Measurements from ENCODE around the gene DLG2. TPM values are rescaled to one million over a fixed set of nuclear protein-coding genes. Genes with fewer than 3 reads are reported as not detected.

Gene DLG2
- total and polyA plus RNA-seq, 9 of the 15 experiments (the other 6 are each of a cell fraction or from before 2014, with no cell fraction given): 0.52 to 1.6 (median 0.95) TPM

DNA sequence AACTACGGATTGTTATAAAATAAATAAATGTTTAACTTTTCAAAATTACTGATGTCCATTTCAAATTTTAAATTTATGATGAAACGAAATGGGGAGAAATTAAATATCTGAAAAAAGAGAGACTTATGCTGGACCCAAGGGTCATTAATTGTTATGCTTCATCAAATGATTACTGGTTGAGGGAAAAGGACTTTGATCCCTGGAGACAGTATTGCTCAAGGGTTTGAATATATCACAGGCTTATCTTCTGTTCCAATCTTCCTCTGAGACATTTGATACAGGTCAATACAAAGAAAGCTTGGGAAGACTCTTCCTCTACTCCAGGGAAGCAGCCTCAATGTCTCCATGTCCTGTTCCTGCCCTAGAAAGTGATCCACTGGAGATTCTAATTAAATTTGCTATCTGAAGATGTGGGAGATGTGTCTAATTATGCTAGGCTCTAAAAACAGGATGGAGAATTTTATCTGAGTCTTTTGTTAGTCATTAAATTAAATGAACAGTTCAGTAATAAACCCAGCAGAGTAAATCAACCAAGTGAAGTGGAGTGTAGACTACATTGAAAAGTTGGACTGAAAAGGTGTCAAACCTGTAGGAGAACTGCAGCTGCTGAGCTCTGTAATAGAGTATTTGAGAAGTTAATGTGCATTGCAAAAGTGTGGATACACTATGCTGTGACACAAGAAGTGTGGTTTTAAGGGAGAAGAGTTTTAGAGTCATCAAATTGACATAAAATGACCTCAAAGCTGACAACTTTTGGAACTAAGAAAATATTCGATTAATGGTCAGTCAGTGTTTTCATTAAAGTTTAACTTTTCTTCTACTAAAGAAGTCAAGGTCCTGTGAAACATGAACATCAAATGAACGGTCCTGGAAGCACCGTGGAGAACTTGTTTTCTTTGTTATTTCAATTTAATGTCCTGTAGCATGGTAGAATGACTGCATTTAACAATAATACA lies 1717.3 kb downstream of the DLG2 start:
- ATAC-seq (no peak), FAIRE-seq (no peak), DNase-seq (ENCODE audit: extremely low read depth in 1 of 4, low spot score in 3 of 4) (no peak)
- ChIA-PET POLR2A (no interaction called here), CTCF (ENCODE audit: low intra/inter-chr PET ratio) (no interaction called here)
- H3K9ac ChIP-seq (ENCODE audit: insufficient read depth in 1 of 2, low read depth in 2 of 2, low read length in 2 of 2): no peak overlapping the region
- H3K9me1 ChIP-seq (ENCODE audit: control insufficient read depth, insufficient read depth, low read length): no peaks in the 10 kb centered on the region
- H3K27me3 ChIP-seq (ENCODE audit: control insufficient read depth in 2 of 2, insufficient read depth in 2 of 2, low read length in 2 of 2): no peaks in the 10 kb centered on the region
- H4K20me1 ChIP-seq (replicated peaks; ENCODE audit: control insufficient read depth, insufficient read depth, low read length): no peaks in the 10 kb centered on the region
- no peak overlapping the region for H3K4me2 ChIP-seq (ENCODE audit: insufficient read depth, low read length)
- H3K9me3 ChIP-seq (replicated peaks; ENCODE audit: control insufficient read depth, insufficient read depth, low read depth, low read length): no peaks in the 10 kb centered on the region
- no peak overlapping the region for H3K4me3 ChIP-seq
- no peak for TF ChIP-seq BACH1 (tag; IDR thresholded peaks at IDR 0.05)
- 2% methylated on average over 5 of the region's 5 CpGs for WGBS (ENCODE audit: insufficient coverage, low coverage, missing lambda C conversion rate)
- H2AFZ ChIP-seq (ENCODE audit: low read depth, low read length): no peak overlapping the region
- BruUV-seq (replicated peaks): no TSS peak
- in situ Hi-C loops (cut with MboI) (no loop called here), intact Hi-C loops (cut with micrococcal nuclease) (no loop called here)
- no peaks in the 10 kb centered on the region for H3K36me3 ChIP-seq (ENCODE audit: control insufficient read depth, insufficient read depth, low read length)
- no peaks in the 10 kb centered on the region for H3K79me2 ChIP-seq (ENCODE audit: control insufficient read depth, insufficient read depth, low read length)
- H3K27ac ChIP-seq (ENCODE audit: extremely low read depth, low read depth, low read length): no peak overlapping the region
- H3K4me1 ChIP-seq (replicated peaks in 1 of 2; ENCODE audit: control insufficient read depth in 2 of 2, insufficient read depth in 2 of 2, low read length in 2 of 2): no peaks in the 10 kb centered on the region

DNA sequence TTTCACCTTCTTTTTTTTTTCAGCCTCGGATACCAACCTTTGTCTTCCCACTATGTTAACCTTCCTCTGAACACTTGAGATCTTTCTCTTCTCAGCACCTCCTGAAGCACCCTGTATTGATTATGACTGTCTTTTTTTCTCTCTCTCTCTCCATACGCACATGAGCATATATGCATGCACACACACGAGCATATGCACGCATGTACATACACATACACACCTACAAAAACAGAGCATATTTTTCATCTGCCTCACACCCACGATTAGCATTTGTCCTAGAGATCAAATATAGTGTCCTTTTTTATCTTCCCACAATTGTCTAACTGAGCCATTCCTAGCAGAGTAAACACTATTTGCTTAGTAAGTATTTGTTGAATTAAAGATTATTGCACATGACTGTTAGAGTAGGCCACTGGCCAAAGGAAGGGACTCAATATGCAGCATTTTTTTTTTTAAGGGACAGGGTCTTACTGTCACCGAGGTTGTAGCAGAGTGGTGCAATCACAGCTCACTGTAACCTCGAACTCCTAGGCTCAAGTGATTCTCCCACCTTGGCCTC lies 1718.8 kb downstream of the DLG2 start:
- under 1% methylated on average over 7 of the region's 7 CpGs for WGBS (ENCODE audit: insufficient coverage, low coverage, missing lambda C conversion rate)
- FAIRE-seq: no peak
- ATAC-seq: no peak
- Histone ChIP-seq H3K79me2 (ENCODE audit: control insufficient read depth, insufficient read depth, low read length) (no peaks in the 10 kb centered on the region), H3K9ac (ENCODE audit: insufficient read depth in 1 of 2, low read depth in 2 of 2, low read length in 2 of 2) (no peak overlapping the region), H4K20me1 (replicated peaks; ENCODE audit: control insufficient read depth, insufficient read depth, low read length) (no peaks in the 10 kb centered on the region), H3K36me3 (ENCODE audit: control insufficient read depth, insufficient read depth, low read length) (no peaks in the 10 kb centered on the region), H3K4me3 (no peak overlapping the region), H2AFZ (ENCODE audit: low read depth, low read length) (no peak overlapping the region), H3K9me3 (replicated peaks; ENCODE audit: control insufficient read depth, insufficient read depth, low read depth, low read length) (no peaks in the 10 kb centered on the region), H3K27ac (ENCODE audit: extremely low read depth, low read depth, low read length) (no peak overlapping the region), H3K27me3 (ENCODE audit: control insufficient read depth in 2 of 2, insufficient read depth in 2 of 2, low read length in 2 of 2) (no peaks in the 10 kb centered on the region), H3K4me1 (replicated peaks in 1 of 2; ENCODE audit: control insufficient read depth in 2 of 2, insufficient read depth in 2 of 2, low read length in 2 of 2) (no peaks in the 10 kb centered on the region), H3K4me2 (ENCODE audit: insufficient read depth, low read length) (no peak overlapping the region), H3K9me1 (ENCODE audit: control insufficient read depth, insufficient read depth, low read length) (no peaks in the 10 kb centered on the region)
- ChIA-PET CTCF (ENCODE audit: low intra/inter-chr PET ratio) (no interaction called here), POLR2A (no interaction called here)
- intact Hi-C loops (cut with micrococcal nuclease): no loop called here
- in situ Hi-C loops (cut with MboI): no loop called here
- no peak for DNase-seq (ENCODE audit: extremely low read depth in 1 of 4, low spot score in 3 of 4)
- BruUV-seq (replicated peaks): no TSS peak
- TF ChIP-seq ETV5 (CRISPR knock-in tag; IDR thresholded peaks at IDR 0.05; ENCODE audit: low read depth): no peak
- no peak for TF ChIP-seq NRF1 (conservative IDR thresholded peaks at IDR 0.05 in 1 of 2, IDR thresholded peaks at IDR 0.05 in 1 of 2)
- TF ChIP-seq OTX1 (CRISPR knock-in tag; IDR thresholded peaks at IDR 0.05): no peak
- TF ChIP-seq FOXK2 (conservative IDR thresholded peaks at IDR 0.05 in 1 of 2, IDR thresholded peaks at IDR 0.05 in 1 of 2; ENCODE audit: low read depth in 2 of 2): no peak
- no peak for TF ChIP-seq TEAD4 (IDR thresholded peaks at IDR 0.05; ENCODE audit: low read length)
- no peak for TF ChIP-seq TEAD4 (CRISPR knock-in tag; IDR thresholded peaks at IDR 0.05; ENCODE audit: borderline replicate concordance)
- TF ChIP-seq, protein P1, sequence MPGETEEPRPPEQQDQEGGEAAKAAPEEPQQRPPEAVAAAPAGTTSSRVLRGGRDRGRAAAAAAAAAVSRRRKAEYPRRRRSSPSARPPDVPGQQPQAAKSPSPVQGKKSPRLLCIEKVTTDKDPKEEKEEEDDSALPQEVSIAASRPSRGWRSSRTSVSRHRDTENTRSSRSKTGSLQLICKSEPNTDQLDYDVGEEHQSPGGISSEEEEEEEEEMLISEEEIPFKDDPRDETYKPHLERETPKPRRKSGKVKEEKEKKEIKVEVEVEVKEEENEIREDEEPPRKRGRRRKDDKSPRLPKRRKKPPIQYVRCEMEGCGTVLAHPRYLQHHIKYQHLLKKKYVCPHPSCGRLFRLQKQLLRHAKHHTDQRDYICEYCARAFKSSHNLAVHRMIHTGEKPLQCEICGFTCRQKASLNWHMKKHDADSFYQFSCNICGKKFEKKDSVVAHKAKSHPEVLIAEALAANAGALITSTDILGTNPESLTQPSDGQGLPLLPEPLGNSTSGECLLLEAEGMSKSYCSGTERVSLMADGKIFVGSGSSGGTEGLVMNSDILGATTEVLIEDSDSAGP (CRISPR knock-in tag; IDR thresholded peaks at IDR 0.05): no peak
- no peak for TF ChIP-seq ZNF717 (CRISPR knock-in tag; IDR thresholded peaks at IDR 0.05)
- TF ChIP-seq PCBP2 (IDR thresholded peaks at IDR 0.05; ENCODE audit: low read depth, low read length, poor library complexity, severe bottlenecking): no peak
- no peak for TF ChIP-seq THRAP3 (IDR thresholded peaks at IDR 0.05; ENCODE audit: borderline replicate concordance)
- no peak for TF ChIP-seq NR4A1 (CRISPR knock-in tag; IDR thresholded peaks at IDR 0.05)
- no peak for TF ChIP-seq NR4A1 (tag; IDR thresholded peaks at IDR 0.05)
- no peak for TF ChIP-seq TARDBP (IDR thresholded peaks at IDR 0.05)

All from K562 (cell line).